K562 (cell line): Measurements from ENCODE around the gene LYRM7.

Experiments
- AFF1 ChIP-seq, 2 experiments: fragments of 450-650 bp; IDR thresholded peaks; 2 replicates each; pipeline ENCODE4 v1.6.1; 2018; ENCODE audit warnings: mild to moderate bottlenecking in 2 of 2, low read depth in 1 of 2; ENCODE audit not compliant: partially characterized antibody in 2 of 2
- KAT7 ChIP-seq: sonication (generic); formaldehyde crosslinking; IDR thresholded peaks from 2 replicates; pipeline ENCODE4 v1.8.0; 2022; ENCODE audit warnings: missing genetic modification reagents, mild to moderate bottlenecking, borderline replicate concordance
- POLR2G ChIP-seq: fragments of 200-400 bp; formaldehyde crosslinking; IDR thresholded peaks from 2 replicates; pipeline ENCODE4 v1.6.1; 2017; ENCODE audit warnings: low read depth, mild to moderate bottlenecking, antibody characterized with exemption, low read length, moderate library complexity
- RBM22 ChIP-seq: fragments of 200-400 bp; formaldehyde crosslinking; IDR thresholded peaks from 2 replicates; pipeline ENCODE4 v1.6.1; 2018; ENCODE audit warnings: low read length, low read depth; ENCODE audit not compliant: poor library complexity, severe bottlenecking
- REST ChIP-seq, 2 experiments: fragments of 450-650 bp; formaldehyde crosslinking in 1 of 2; IDR thresholded peaks; 2 replicates each; pipeline versions ENCODE4 v1.4.0 to v1.6.1; 2014 to 2020; ENCODE audit warnings: mild to moderate bottlenecking in 2 of 2, borderline replicate concordance in 1 of 2, low read depth in 1 of 2
- RFX5 ChIP-seq: IDR thresholded peaks from 2 replicates; pipeline ENCODE4 v1.6.1; 2011; ENCODE audit warnings: low read depth, mild to moderate bottlenecking, improper control_type of control experiment, low read length
- TFAP4 ChIP-seq: sonication (generic); formaldehyde crosslinking; IDR thresholded peaks from 2 replicates; pipeline ENCODE4 v1.8.0; 2022; ENCODE audit warnings: missing genetic modification reagents, mild to moderate bottlenecking, moderate library complexity, borderline replicate concordance
- TOE1 ChIP-seq, 2 experiments: fragments of 450-650 bp in 1 of 2; sonication (generic) in 1 of 2; formaldehyde crosslinking in 1 of 2; IDR thresholded peaks; 2 replicates each; pipeline versions ENCODE4 v1.7.1 to v1.8.0; 2016 to 2022; ENCODE audit warnings: borderline replicate concordance in 2 of 2, mild to moderate bottlenecking in 2 of 2, antibody characterized with exemption in 1 of 2, inconsistent platforms in 1 of 2, low read depth in 1 of 2, missing genetic modification reagents in 1 of 2, moderate library complexity in 1 of 2
- ZKSCAN3 ChIP-seq: fragments of 250-450 bp; sonication (Bioruptor Pico); IDR thresholded peaks from 2 replicates; pipeline ENCODE4 v1.4.0; 2020

GRCh38 chr5:131150408-131150807, 20.3 kb upstream of the LYRM7 start:
- TF ChIP-seq RBM22 (no peak), RFX5 (no peak), POLR2G (no peak), TFAP4 (no peak), KAT7 (CRISPR knock-in tag) (no peak), REST (IDR thresholded peaks at IDR 0.05; ENCODE audit: borderline replicate concordance) (no peak), REST (CRISPR knock-in tag; IDR thresholded peaks at IDR 0.05; ENCODE audit: low read depth) (no peak), TOE1 (IDR thresholded peaks at IDR 0.05; ENCODE audit: borderline replicate concordance) (no peak), TOE1 (CRISPR knock-in tag; IDR thresholded peaks at IDR 0.05; ENCODE audit: borderline replicate concordance, low read depth) (no peak), ZKSCAN3 (no peak), AFF1 (IDR thresholded peaks at IDR 0.05; ENCODE audit: low read depth in 1 of 2, partially characterized antibody in 2 of 2) (no peak)
